ENCODE data around the gene SLC17A8. TPM values are rescaled to one million over a fixed set of nuclear protein-coding genes. Genes with fewer than 3 reads are reported as not detected.

The SLC17A8 gene
- total RNA-seq, 1 donor from 2014 or later, result not detected

- H3K4me1 ChIP-seq, result no peaks in the 10 kb centered on the region
- no peaks in the 10 kb centered on the region for H3K9me3 ChIP-seq
- no peaks in the 10 kb centered on the region for H3K27me3 ChIP-seq
- no peak for DNase-seq (ENCODE audit: extremely low spot score in 2 of 2)
- TF ChIP-seq POLR2AphosphoS5 (IDR thresholded peaks at IDR 0.05; ENCODE audit: insufficient read depth in 1 of 2, low read depth in 1 of 2) (no peak), POLR2A (IDR thresholded peaks at IDR 0.05) (no peak), CTCF (IDR thresholded peaks at IDR 0.05) (no peak)
- intact Hi-C loops (cut with DNase I), result no loop called here
- no peak overlapping the region for H3K27ac ChIP-seq
- H3K36me3 ChIP-seq, result no peaks in the 10 kb centered on the region
- no peak overlapping the region for H3K4me3 ChIP-seq
Measured at GRCh38 chr12:100461330-100461973, 104.6 kb downstream of the SLC17A8 start.

- H3K4me3 ChIP-seq, result no peak overlapping the region
- no peak overlapping the region for H3K27ac ChIP-seq
- H3K4me1 ChIP-seq, result no peaks in the 10 kb centered on the region
- intact Hi-C loops (cut with DNase I), result no loop called here
- no peak for DNase-seq (ENCODE audit: extremely low spot score in 2 of 2)
- H3K27me3 ChIP-seq, result no peaks in the 10 kb centered on the region
- no peak for TF ChIP-seq CTCF (IDR thresholded peaks at IDR 0.05)
- TF ChIP-seq POLR2A (IDR thresholded peaks at IDR 0.05), result no peak
- no peak for TF ChIP-seq POLR2AphosphoS5 (IDR thresholded peaks at IDR 0.05; ENCODE audit: insufficient read depth in 1 of 2, low read depth in 1 of 2)
- no peaks in the 10 kb centered on the region for H3K9me3 ChIP-seq
- H3K36me3 ChIP-seq, result no peaks in the 10 kb centered on the region
Measured at GRCh38 chr12:100463661-100464060, 106.8 kb downstream of the SLC17A8 start.

GRCh38 chr12:100464529-100464928, 107.7 kb downstream of the SLC17A8 start:
- no peak overlapping the region for H3K4me3 ChIP-seq
- H3K27ac ChIP-seq, result no peak overlapping the region
- H3K36me3 ChIP-seq, result no peaks in the 10 kb centered on the region
- DNase-seq (ENCODE audit: extremely low spot score in 2 of 2), result no peak
- H3K27me3 ChIP-seq, result no peaks in the 10 kb centered on the region
- intact Hi-C loops (cut with DNase I), result no loop called here
- no peak for TF ChIP-seq POLR2AphosphoS5 (IDR thresholded peaks at IDR 0.05; ENCODE audit: insufficient read depth in 1 of 2, low read depth in 1 of 2)
- TF ChIP-seq CTCF (IDR thresholded peaks at IDR 0.05), result no peak
- no peak for TF ChIP-seq POLR2A (IDR thresholded peaks at IDR 0.05)
- no peaks in the 10 kb centered on the region for H3K4me1 ChIP-seq
- H3K9me3 ChIP-seq, result no peaks in the 10 kb centered on the region

- H3K27ac ChIP-seq, result no peak overlapping the region
- no peaks in the 10 kb centered on the region for H3K9me3 ChIP-seq
- H3K4me3 ChIP-seq, result no peak overlapping the region
- TF ChIP-seq CTCF (IDR thresholded peaks at IDR 0.05) (no peak), POLR2AphosphoS5 (IDR thresholded peaks at IDR 0.05; ENCODE audit: insufficient read depth in 1 of 2, low read depth in 1 of 2) (no peak), POLR2A (IDR thresholded peaks at IDR 0.05) (no peak)
- no peak for DNase-seq (ENCODE audit: extremely low spot score in 2 of 2)
- H3K36me3 ChIP-seq, result no peaks in the 10 kb centered on the region
- H3K27me3 ChIP-seq, result no peaks in the 10 kb centered on the region
- intact Hi-C loops (cut with DNase I), result no loop called here
- no peaks in the 10 kb centered on the region for H3K4me1 ChIP-seq
Measured at GRCh38 chr12:100468126-100468525, 111.3 kb downstream of the SLC17A8 start.

Other genes with a start within 250 kb of the SLC17A8 start
- gene BLTP3B, start 214.2 kb upstream of the SLC17A8 start, total RNA-seq, result 21.9 TPM
- gene ACTR6, start 156.3 kb upstream of the SLC17A8 start, total RNA-seq, result 6.6 TPM
- not detected for gene DEPDC4, start 90.0 kb upstream of the SLC17A8 start, total RNA-seq
- gene SCYL2, start 89.9 kb upstream of the SLC17A8 start, total RNA-seq, result 48.1 TPM
- not detected for gene NR1H4, start 116.8 kb downstream of the SLC17A8 start, total RNA-seq
- gene GAS2L3, start 216.6 kb downstream of the SLC17A8 start, total RNA-seq, result 2.5 TPM